GM23338 (cell line): Measurements from ENCODE around the gene HIVEP3.

ENCODE experiments used
- CREB1 ChIP-seq: fragments of 250-450 bp; sonication (Bioruptor Pico); IDR thresholded peaks from 2 replicates; pipeline ENCODE4 v1.5.0; 2020; ENCODE audit warnings: low read depth, mild to moderate bottlenecking, moderate library complexity
- EZH2 ChIP-seq: fragments of 200-600 bp; sonication (generic); IDR thresholded peaks from one replicate; pipeline ENCODE4 v1.8.0; 2017; ENCODE audit warnings: antibody characterized with exemption, mild to moderate bottlenecking, low read depth; ENCODE audit not compliant: unreplicated experiment
- EZH2phosphoT487 ChIP-seq: fragments of 200-600 bp; sonication (generic); IDR thresholded peaks from one replicate; pipeline ENCODE4 v1.8.1; 2018; ENCODE audit warnings: antibody characterized with exemption; ENCODE audit not compliant: unreplicated experiment
- JUNB ChIP-seq: IDR thresholded peaks from one replicate; pipeline ENCODE4 v1.6.1; 2016; ENCODE audit warnings: antibody characterized with exemption; ENCODE audit not compliant: unreplicated experiment
- NANOG ChIP-seq: IDR thresholded peaks from 2 replicates; pipeline ENCODE4 v1.6.1; 2016; ENCODE audit warnings: antibody characterized with exemption, borderline replicate concordance
- POLR2AphosphoS5 ChIP-seq: IDR thresholded peaks from 2 replicates; pipeline ENCODE4 v1.6.1; 2016; ENCODE audit warnings: antibody characterized with exemption, low read depth
- STAT1 ChIP-seq: IDR thresholded peaks from one replicate; pipeline ENCODE4 v1.6.1; 2016; ENCODE audit warnings: antibody characterized with exemption; ENCODE audit not compliant: unreplicated experiment
- ZNF331 ChIP-seq: fragments of 250-450 bp; sonication (Bioruptor Pico); IDR thresholded peaks from 2 replicates; pipeline ENCODE4 v1.5.0; 2020; ENCODE audit warnings: low read depth, mild to moderate bottlenecking, moderate library complexity
- TF ChIP-seq, protein P1 (sequence below), 2 experiments: fragments of 200-600 bp in 1 of 2; sonication (generic) in 1 of 2; conservative IDR thresholded peaks; 2 replicates each; pipeline versions ENCODE4 v1.5.1 to v1.6.1; 2016 to 2017; ENCODE audit warnings: antibody characterized with exemption in 2 of 2, low read depth in 2 of 2, mild to moderate bottlenecking in 2 of 2, moderate library complexity in 1 of 2
- TF ChIP-seq, protein P2 (sequence below): IDR thresholded peaks from one replicate; pipeline ENCODE4 v1.6.1; 2018; ENCODE audit warnings: antibody characterized with exemption; ENCODE audit not compliant: unreplicated experiment
- TF ChIP-seq, protein P3 (sequence below): IDR thresholded peaks from 2 replicates; pipeline ENCODE4 v1.6.1; 2016; ENCODE audit warnings: antibody characterized with exemption
- TF ChIP-seq, protein P4 (sequence below): fragments of 250-450 bp; sonication (Bioruptor Pico); IDR thresholded peaks from 2 replicates; pipeline ENCODE4 v1.5.0; 2020; ENCODE audit warnings: mild to moderate bottlenecking, moderate library complexity

DNA sequence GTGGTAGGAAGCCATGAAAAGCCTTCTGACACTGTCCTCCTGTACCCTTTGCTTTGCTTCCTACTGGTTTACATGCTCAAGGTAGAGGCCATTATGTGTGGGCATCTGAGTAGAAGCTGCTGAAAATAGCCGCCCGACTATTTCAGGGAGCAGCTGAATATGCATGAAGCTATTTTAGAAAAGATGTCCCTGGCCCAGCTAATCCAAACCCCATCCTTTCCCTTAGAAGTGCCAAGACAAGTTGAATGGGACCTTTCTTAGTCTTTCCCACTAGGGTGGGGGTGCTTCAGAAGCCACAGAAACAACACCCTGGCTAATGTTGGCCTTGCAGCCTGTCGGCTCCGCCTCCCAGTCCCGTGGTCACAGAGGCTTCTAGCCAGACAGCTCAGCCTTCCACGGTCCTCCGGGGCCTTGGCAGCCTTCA, 229.2 kb downstream of the HIVEP3 start:
- TF ChIP-seq, protein P1, sequence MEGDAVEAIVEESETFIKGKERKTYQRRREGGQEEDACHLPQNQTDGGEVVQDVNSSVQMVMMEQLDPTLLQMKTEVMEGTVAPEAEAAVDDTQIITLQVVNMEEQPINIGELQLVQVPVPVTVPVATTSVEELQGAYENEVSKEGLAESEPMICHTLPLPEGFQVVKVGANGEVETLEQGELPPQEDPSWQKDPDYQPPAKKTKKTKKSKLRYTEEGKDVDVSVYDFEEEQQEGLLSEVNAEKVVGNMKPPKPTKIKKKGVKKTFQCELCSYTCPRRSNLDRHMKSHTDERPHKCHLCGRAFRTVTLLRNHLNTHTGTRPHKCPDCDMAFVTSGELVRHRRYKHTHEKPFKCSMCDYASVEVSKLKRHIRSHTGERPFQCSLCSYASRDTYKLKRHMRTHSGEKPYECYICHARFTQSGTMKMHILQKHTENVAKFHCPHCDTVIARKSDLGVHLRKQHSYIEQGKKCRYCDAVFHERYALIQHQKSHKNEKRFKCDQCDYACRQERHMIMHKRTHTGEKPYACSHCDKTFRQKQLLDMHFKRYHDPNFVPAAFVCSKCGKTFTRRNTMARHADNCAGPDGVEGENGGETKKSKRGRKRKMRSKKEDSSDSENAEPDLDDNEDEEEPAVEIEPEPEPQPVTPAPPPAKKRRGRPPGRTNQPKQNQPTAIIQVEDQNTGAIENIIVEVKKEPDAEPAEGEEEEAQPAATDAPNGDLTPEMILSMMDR (conservative IDR thresholded peaks at IDR 0.05; ENCODE audit: low read depth in 2 of 2): no peak
- TF ChIP-seq EZH2: no peak
- TF ChIP-seq EZH2phosphoT487: no peak
- TF ChIP-seq JUNB: no peak
- TF ChIP-seq POLR2AphosphoS5: no peak
- TF ChIP-seq, protein P2, sequence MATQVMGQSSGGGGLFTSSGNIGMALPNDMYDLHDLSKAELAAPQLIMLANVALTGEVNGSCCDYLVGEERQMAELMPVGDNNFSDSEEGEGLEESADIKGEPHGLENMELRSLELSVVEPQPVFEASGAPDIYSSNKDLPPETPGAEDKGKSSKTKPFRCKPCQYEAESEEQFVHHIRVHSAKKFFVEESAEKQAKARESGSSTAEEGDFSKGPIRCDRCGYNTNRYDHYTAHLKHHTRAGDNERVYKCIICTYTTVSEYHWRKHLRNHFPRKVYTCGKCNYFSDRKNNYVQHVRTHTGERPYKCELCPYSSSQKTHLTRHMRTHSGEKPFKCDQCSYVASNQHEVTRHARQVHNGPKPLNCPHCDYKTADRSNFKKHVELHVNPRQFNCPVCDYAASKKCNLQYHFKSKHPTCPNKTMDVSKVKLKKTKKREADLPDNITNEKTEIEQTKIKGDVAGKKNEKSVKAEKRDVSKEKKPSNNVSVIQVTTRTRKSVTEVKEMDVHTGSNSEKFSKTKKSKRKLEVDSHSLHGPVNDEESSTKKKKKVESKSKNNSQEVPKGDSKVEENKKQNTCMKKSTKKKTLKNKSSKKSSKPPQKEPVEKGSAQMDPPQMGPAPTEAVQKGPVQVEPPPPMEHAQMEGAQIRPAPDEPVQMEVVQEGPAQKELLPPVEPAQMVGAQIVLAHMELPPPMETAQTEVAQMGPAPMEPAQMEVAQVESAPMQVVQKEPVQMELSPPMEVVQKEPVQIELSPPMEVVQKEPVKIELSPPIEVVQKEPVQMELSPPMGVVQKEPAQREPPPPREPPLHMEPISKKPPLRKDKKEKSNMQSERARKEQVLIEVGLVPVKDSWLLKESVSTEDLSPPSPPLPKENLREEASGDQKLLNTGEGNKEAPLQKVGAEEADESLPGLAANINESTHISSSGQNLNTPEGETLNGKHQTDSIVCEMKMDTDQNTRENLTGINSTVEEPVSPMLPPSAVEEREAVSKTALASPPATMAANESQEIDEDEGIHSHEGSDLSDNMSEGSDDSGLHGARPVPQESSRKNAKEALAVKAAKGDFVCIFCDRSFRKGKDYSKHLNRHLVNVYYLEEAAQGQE: no peak
- TF ChIP-seq, protein P3, sequence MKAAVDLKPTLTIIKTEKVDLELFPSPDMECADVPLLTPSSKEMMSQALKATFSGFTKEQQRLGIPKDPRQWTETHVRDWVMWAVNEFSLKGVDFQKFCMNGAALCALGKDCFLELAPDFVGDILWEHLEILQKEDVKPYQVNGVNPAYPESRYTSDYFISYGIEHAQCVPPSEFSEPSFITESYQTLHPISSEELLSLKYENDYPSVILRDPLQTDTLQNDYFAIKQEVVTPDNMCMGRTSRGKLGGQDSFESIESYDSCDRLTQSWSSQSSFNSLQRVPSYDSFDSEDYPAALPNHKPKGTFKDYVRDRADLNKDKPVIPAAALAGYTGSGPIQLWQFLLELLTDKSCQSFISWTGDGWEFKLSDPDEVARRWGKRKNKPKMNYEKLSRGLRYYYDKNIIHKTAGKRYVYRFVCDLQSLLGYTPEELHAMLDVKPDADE: no peak
- TF ChIP-seq NANOG: no peak
- no peak for TF ChIP-seq STAT1
- TF ChIP-seq ZNF331 (CRISPR knock-in tag): no peak
- no peak for TF ChIP-seq CREB1 (CRISPR knock-in tag)
- TF ChIP-seq, protein P4, sequence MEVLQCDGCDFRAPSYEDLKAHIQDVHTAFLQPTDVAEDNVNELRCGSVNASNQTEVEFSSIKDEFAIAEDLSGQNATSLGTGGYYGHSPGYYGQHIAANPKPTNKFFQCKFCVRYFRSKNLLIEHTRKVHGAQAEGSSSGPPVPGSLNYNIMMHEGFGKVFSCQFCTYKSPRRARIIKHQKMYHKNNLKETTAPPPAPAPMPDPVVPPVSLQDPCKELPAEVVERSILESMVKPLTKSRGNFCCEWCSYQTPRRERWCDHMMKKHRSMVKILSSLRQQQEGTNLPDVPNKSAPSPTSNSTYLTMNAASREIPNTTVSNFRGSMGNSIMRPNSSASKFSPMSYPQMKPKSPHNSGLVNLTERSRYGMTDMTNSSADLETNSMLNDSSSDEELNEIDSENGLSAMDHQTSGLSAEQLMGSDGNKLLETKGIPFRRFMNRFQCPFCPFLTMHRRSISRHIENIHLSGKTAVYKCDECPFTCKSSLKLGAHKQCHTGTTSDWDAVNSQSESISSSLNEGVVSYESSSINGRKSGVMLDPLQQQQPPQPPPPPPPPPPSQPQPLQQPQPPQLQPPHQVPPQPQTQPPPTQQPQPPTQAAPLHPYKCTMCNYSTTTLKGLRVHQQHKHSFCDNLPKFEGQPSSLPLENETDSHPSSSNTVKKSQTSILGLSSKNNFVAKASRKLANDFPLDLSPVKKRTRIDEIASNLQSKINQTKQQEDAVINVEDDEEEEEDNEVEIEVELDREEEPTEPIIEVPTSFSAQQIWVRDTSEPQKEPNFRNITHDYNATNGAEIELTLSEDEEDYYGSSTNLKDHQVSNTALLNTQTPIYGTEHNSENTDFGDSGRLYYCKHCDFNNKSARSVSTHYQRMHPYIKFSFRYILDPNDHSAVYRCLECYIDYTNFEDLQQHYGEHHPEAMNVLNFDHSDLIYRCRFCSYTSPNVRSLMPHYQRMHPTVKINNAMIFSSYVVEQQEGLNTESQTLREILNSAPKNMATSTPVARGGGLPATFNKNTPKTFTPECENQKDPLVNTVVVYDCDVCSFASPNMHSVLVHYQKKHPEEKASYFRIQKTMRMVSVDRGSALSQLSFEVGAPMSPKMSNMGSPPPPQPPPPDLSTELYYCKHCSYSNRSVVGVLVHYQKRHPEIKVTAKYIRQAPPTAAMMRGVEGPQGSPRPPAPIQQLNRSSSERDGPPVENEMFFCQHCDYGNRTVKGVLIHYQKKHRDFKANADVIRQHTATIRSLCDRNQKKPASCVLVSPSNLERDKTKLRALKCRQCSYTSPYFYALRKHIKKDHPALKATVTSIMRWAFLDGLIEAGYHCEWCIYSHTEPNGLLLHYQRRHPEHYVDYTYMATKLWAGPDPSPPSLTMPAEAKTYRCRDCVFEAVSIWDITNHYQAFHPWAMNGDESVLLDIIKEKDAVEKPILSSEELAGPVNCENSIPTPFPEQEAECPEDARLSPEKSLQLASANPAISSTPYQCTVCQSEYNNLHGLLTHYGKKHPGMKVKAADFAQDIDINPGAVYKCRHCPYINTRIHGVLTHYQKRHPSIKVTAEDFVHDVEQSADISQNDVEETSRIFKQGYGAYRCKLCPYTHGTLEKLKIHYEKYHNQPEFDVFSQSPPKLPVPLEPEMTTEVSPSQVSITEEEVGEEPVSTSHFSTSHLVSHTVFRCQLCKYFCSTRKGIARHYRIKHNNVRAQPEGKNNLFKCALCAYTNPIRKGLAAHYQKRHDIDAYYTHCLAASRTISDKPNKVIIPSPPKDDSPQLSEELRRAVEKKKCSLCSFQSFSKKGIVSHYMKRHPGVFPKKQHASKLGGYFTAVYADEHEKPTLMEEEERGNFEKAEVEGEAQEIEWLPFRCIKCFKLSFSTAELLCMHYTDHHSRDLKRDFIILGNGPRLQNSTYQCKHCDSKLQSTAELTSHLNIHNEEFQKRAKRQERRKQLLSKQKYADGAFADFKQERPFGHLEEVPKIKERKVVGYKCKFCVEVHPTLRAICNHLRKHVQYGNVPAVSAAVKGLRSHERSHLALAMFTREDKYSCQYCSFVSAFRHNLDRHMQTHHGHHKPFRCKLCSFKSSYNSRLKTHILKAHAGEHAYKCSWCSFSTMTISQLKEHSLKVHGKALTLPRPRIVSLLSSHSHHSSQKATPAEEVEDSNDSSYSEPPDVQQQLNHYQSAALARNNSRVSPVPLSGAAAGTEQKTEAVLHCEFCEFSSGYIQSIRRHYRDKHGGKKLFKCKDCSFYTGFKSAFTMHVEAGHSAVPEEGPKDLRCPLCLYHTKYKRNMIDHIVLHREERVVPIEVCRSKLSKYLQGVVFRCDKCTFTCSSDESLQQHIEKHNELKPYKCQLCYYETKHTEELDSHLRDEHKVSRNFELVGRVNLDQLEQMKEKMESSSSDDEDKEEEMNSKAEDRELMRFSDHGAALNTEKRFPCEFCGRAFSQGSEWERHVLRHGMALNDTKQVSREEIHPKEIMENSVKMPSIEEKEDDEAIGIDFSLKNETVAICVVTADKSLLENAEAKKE (CRISPR knock-in tag): no peak
